Esophagus squamous epithelium (tissue), 5 donors: ENCODE measurements around the gene CYS1. TPM values are rescaled to one million over a fixed set of nuclear protein-coding genes. Genes with fewer than 3 reads are reported as not detected.

Experiments used
- DNase-seq: peaks from one replicate; lab custom pipeline; 2025; lab: John Stamatoyannopoulos, UW
- H3K27ac ChIP-seq, 4 donors: fragments of 200-600 bp; sonication (generic); one replicate each; pipeline ENCODE4 v1.5.1; 2016 to 2019; ENCODE audit warnings: mild to moderate bottlenecking in 1 of 4
- H3K27me3 ChIP-seq, 4 donors: fragments of 200-600 bp; sonication (generic); 1 replicate in 3 of 4; 2 replicates in 1 of 4; pipeline versions ENCODE4 v1.5.1 to v1.6.0; 2017 to 2021; ENCODE audit warnings: antibody characterized with exemption in 1 of 4
- H3K36me3 ChIP-seq, 3 donors: fragments of 200-600 bp; sonication (generic); one replicate each; pipeline ENCODE4 v1.5.1; 2016 to 2019
- H3K4me1 ChIP-seq, 3 donors: fragments of 200-600 bp; sonication (generic); one replicate each; pipeline ENCODE4 v1.5.1; 2017 to 2019
- H3K4me3 ChIP-seq, 4 donors: fragments of 200-600 bp; sonication (generic); 1 replicate in 3 of 4; 2 replicates in 1 of 4; pipeline ENCODE4 v1.5.1; 2016 to 2019; ENCODE audit warnings: mild to moderate bottlenecking in 2 of 4, moderate library complexity in 1 of 4
- H3K9me3 ChIP-seq, 3 donors: fragments of 200-600 bp; sonication (generic); one replicate each; pipeline ENCODE4 v1.5.1; 2016 to 2019
- CTCF ChIP-seq, 6 experiments: fragments of 450-650 bp in 4 of 6; fragments of 200-600 bp in 2 of 6; sonication (generic) in 2 of 6; IDR thresholded peaks; one replicate each; pipeline ENCODE4 v1.5.1; 2016 to 2019; ENCODE audit warnings: antibody characterized with exemption in 6 of 6, mild to moderate bottlenecking in 4 of 6, moderate library complexity in 4 of 6
- POLR2A ChIP-seq, 4 donors: fragments of 450-650 bp; IDR thresholded peaks; one replicate each; pipeline ENCODE4 v1.6.1; 2017; ENCODE audit warnings: antibody characterized with exemption in 4 of 4, mild to moderate bottlenecking in 4 of 4, moderate library complexity in 3 of 4
- WGBS, 2 donors: methylation state at CpG; one replicate each; pipeline ENCODE4 v1.1.5; 2018; 5-methylcytosine and 5-hydroxymethylcytosine counted together
- intact Hi-C: fragments of 100-400 bp; cut with DNase I; formaldehyde crosslinking; loops from one replicate; pipeline ENCODE4 v1.15.0; 2022
- total RNA-seq, 4 donors: library from RNA; depleted of rRNA; stranded (reverse); fragments of >200 nt; gene quantifications; one replicate each; pipeline ENCODE4 v1.1.0, GENCODE V29; 2016
- donor health status: DM: yes; HTN: yes; CAD: no.

Gene CYS1
- total RNA-seq, 4 donors from 2014 or later, result 0.09 to 2.5 (median 0.80) TPM

- intact Hi-C loops, result no loop called here
- peaks cover 0 to 71% (median 12%) of the 10 kb centered on the region in 3 donors for H3K4me1 ChIP-seq
- no peak overlapping the region for H3K27ac ChIP-seq
- TF ChIP-seq CTCF (IDR thresholded peaks at IDR 0.05) (no peak), POLR2A (IDR thresholded peaks at IDR 0.05) (no peak)
- no peaks in the 10 kb centered on the region for H3K27me3 ChIP-seq
- H3K4me3 ChIP-seq, result no peak overlapping the region
- peaks cover 12 to 82% (median 15%) of the 10 kb centered on the region in 3 donors for H3K36me3 ChIP-seq
- WGBS, 2 donors, result 86 to 90% methylated on average over 13 to 16 of the region's 16 CpGs
- DNase-seq, result no peak
- H3K9me3 ChIP-seq, result no peaks in the 10 kb centered on the region
Measured at GRCh38 chr2:10052216-10052615, 28.0 kb downstream of the CYS1 start.

DNA sequence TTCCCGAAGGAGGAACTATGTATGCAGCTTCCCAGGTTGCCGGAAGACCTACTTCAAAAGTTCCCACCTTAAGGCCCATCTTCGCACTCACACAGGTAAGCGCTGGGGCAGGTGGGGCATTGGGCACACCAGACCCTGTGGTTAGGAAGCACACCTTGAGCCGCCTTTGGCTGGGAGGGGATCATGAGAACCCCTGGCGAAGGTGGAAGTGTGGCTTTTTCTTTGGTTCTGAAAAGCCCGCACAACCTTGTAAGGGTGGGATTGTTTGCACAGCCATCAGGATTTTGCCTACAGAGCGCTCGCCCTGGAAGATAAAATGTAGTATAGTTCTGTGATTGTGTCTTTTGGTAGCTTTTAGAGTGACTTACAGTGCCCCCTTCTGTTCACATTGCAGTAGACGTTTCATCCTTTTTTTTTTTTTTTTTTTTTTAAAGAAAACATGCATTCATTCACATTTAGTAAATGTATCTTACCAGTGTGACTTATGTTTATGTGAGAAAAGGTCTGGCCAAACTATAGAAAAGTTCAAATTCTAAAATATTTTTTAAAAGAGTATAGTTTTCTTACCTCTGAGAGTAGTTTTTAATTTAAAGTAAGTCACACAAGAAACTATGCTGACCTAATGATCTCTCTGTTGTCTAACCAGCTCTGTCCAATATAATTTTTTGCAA is 31.6 kb downstream of the CYS1 start:
- Histone ChIP-seq H3K36me3 (peaks cover 12 to 72% (median 15%) of the 10 kb centered on the region in 3 donors), H3K4me3 (no peak overlapping the region), H3K27ac (no peak overlapping the region), H3K27me3 (no peaks in the 10 kb centered on the region), H3K9me3 (no peaks in the 10 kb centered on the region), H3K4me1 (peaks cover 4 to 75% (median 31%) of the 10 kb centered on the region in 3 donors)
- intact Hi-C loops, result no loop called here
- 36 to 62% methylated on average over 6 to 10 of the region's 10 CpGs for WGBS, 2 donors
- no peak for DNase-seq
- TF ChIP-seq CTCF (IDR thresholded peaks at IDR 0.05), result peak; percentile 23 to 62 (median 53)
- no peak for TF ChIP-seq POLR2A (IDR thresholded peaks at IDR 0.05)

GRCh38 chr2:10047616-10048500 is 32.4 kb downstream of the CYS1 start:
- Histone ChIP-seq H3K9me3 (no peaks in the 10 kb centered on the region), H3K4me1 (peaks cover 4 to 68% (median 31%) of the 10 kb centered on the region in 3 donors), H3K36me3 (peaks cover 12 to 64% (median 15%) of the 10 kb centered on the region in 3 donors), H3K27ac (no peak overlapping the region), H3K4me3 (no peak overlapping the region), H3K27me3 (no peaks in the 10 kb centered on the region)
- 84 to 96% methylated on average over 12 to 14 of the region's 15 CpGs for WGBS, 2 donors
- TF ChIP-seq CTCF (IDR thresholded peaks at IDR 0.05) (no peak), POLR2A (IDR thresholded peaks at IDR 0.05) (no peak)
- DNase-seq, result no peak
- intact Hi-C loops, result no loop called here

DNA sequence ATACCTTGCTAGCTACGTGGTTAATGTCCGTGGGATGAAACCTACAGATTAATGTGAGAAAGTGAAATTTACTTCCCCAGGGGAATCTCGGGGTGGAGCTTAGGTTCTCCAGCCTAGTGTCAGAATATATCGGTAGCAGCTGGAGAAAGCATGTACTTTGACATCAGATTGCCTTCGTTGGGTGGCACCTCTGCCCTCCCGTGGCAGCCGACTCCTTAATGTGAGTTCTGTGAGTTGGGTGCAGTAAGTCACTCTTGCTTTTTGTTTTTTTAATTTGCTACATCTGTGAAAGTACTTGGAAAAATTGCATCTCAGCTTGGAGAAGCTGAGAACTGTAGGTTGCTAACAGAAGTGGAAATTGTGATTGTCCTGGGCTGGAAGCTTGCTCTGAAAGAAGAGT is 33.3 kb downstream of the CYS1 start:
- 53 to 65% methylated on average over 7 of the region's 7 CpGs for WGBS, 2 donors
- peaks cover 7 to 76% (median 37%) of the 10 kb centered on the region in 3 donors for H3K4me1 ChIP-seq

More for the DNA sequence above, 33.3 kb downstream of the CYS1 start:
- Histone ChIP-seq H3K36me3 (peaks cover 12 to 55% (median 15%) of the 10 kb centered on the region in 3 donors), H3K4me3 (no peak overlapping the region), H3K27me3 (no peaks in the 10 kb centered on the region), H3K27ac (peak overlapping the region in 1 of 4 donors; percentile 11), H3K9me3 (no peaks in the 10 kb centered on the region)
- TF ChIP-seq POLR2A (IDR thresholded peaks at IDR 0.05), result no peak
- no peak for TF ChIP-seq CTCF (IDR thresholded peaks at IDR 0.05)
- intact Hi-C loops, result no loop called here
- no peak for DNase-seq
